H9 (cell line): ENCODE results near the gene CEP44. TPM values are rescaled to one million over a fixed set of nuclear protein-coding genes. Genes with fewer than 3 reads are reported as not detected.

Experiments used
- DNase-seq: peaks from one replicate; pipeline ENCODE4 v3.0.0-alpha.2; 2017
- H2AFZ ChIP-seq: one replicate; pipeline ENCODE4 v1.6.1; 2013; ENCODE audit warnings: mild to moderate bottlenecking, low read length, control low read depth, moderate library complexity
- H2AK5ac ChIP-seq: 2 replicates; pipeline ENCODE4 v1.6.1; 2013; ENCODE audit warnings: low read length, control low read depth, mixed read lengths; ENCODE audit not compliant: insufficient read length
- H2BK120ac ChIP-seq: one replicate; pipeline ENCODE4 v1.6.1; 2013; ENCODE audit warnings: low read depth, mild to moderate bottlenecking, low read length, control low read depth, inconsistent platforms; ENCODE audit not compliant: poor library complexity, severe bottlenecking
- H2BK12ac ChIP-seq: 2 replicates; pipeline ENCODE4 v1.6.1; 2013; ENCODE audit warnings: low read length, control low read depth, mixed read lengths, low read depth; ENCODE audit not compliant: insufficient read length
- H2BK15ac ChIP-seq: 2 replicates; pipeline ENCODE4 v1.6.1; 2013; ENCODE audit warnings: low read depth, low read length, control low read depth
- H2BK20ac ChIP-seq: one replicate; pipeline ENCODE4 v1.6.1; 2013; ENCODE audit warnings: low read depth, mild to moderate bottlenecking, low read length, control low read depth, inconsistent platforms; ENCODE audit not compliant: poor library complexity, severe bottlenecking
- H2BK5ac ChIP-seq: 2 replicates; pipeline ENCODE4 v1.6.1; 2013; ENCODE audit warnings: low read length, control low read depth, mixed read lengths; ENCODE audit not compliant: insufficient read length
- H3K14ac ChIP-seq: 2 replicates; pipeline ENCODE4 v1.6.1; 2013; ENCODE audit warnings: low read length, control low read depth; ENCODE audit not compliant: insufficient read depth
- H3K18ac ChIP-seq: 2 replicates; pipeline ENCODE4 v1.6.1; 2013; ENCODE audit warnings: low read depth, mild to moderate bottlenecking, mixed read lengths, low read length, control low read depth; ENCODE audit not compliant: insufficient read length
- H3K23ac ChIP-seq: 2 replicates; pipeline ENCODE4 v1.6.1; 2013; ENCODE audit warnings: low read length, control low read depth, mixed read lengths, low read depth; ENCODE audit not compliant: insufficient read length
- H3K23me2 ChIP-seq: 2 replicates; pipeline ENCODE4 v1.6.1; 2013; ENCODE audit warnings: low read depth, mild to moderate bottlenecking, mixed read lengths, low read length, control low read depth; ENCODE audit not compliant: insufficient read length, poor library complexity, severe bottlenecking
- H3K27ac ChIP-seq: 2 replicates; pipeline ENCODE4 v1.5.1; 2013; ENCODE audit warnings: low read length, control low read depth, mixed read lengths, low read depth; ENCODE audit not compliant: insufficient read length
- H3K27me3 ChIP-seq: 2 replicates; pipeline ENCODE4 v1.6.1; 2013; ENCODE audit warnings: low read length, control low read depth, inconsistent platforms; ENCODE audit not compliant: insufficient read depth
- H3K4ac ChIP-seq: 2 replicates; pipeline ENCODE4 v1.6.1; 2013; ENCODE audit warnings: low read depth, mild to moderate bottlenecking, control low read depth, inconsistent platforms, low read length, moderate library complexity
- H3K4me1 ChIP-seq: 2 replicates; pipeline ENCODE4 v1.6.1; 2013; ENCODE audit warnings: low read length, control low read depth, inconsistent platforms; ENCODE audit not compliant: insufficient read depth
- H3K4me2 ChIP-seq: 2 replicates; pipeline ENCODE4 v1.6.1; 2013; ENCODE audit warnings: low read length, control low read depth, mixed read lengths; ENCODE audit not compliant: insufficient read length, insufficient read depth
- H3K56ac ChIP-seq: 2 replicates; pipeline ENCODE4 v1.6.1; 2013; ENCODE audit warnings: low read depth, mild to moderate bottlenecking, mixed read lengths, low read length, control low read depth; ENCODE audit not compliant: insufficient read length
- H3K79me1 ChIP-seq: 2 replicates; pipeline ENCODE4 v1.6.1; 2013; ENCODE audit warnings: low read depth, mild to moderate bottlenecking, moderate library complexity, low read length, control low read depth, inconsistent platforms; ENCODE audit not compliant: insufficient read depth, poor library complexity, severe bottlenecking
- H3K79me2 ChIP-seq: 2 replicates; pipeline ENCODE4 v1.6.1; 2013; ENCODE audit warnings: low read length, control low read depth, inconsistent platforms; ENCODE audit not compliant: insufficient read depth
- H3K9ac ChIP-seq: 2 replicates; pipeline ENCODE4 v1.6.1; 2013; ENCODE audit warnings: low read length, control low read depth, mixed read lengths; ENCODE audit not compliant: insufficient read length; ENCODE audit errors: extremely low read depth
- H3K9me3 ChIP-seq: one replicate; pipeline ENCODE4 v1.6.1; 2013; ENCODE audit warnings: low read depth, low read length, inconsistent platforms; ENCODE audit not compliant: control insufficient read depth
- H3T11ph ChIP-seq: one replicate; pipeline ENCODE4 v1.6.1; 2013; ENCODE audit warnings: mild to moderate bottlenecking, low read length, control low read depth, inconsistent platforms
- H4K20me1 ChIP-seq: one replicate; pipeline ENCODE4 v1.6.1; 2013; ENCODE audit not compliant: control insufficient read depth, insufficient read length, insufficient read depth
- H4K5ac ChIP-seq: 2 replicates; pipeline ENCODE4 v1.6.1; 2013; ENCODE audit warnings: low read depth, mild to moderate bottlenecking, mixed read lengths, low read length, control low read depth; ENCODE audit not compliant: insufficient read length
- H4K8ac ChIP-seq: replicated peaks from 2 replicates; pipeline ENCODE4 v1.6.1; 2013; ENCODE audit warnings: low read length, control low read depth, mixed read lengths, low read depth; ENCODE audit not compliant: insufficient read length
- H4K91ac ChIP-seq: 2 replicates; pipeline ENCODE4 v1.6.1; 2013; ENCODE audit warnings: low read depth, mild to moderate bottlenecking, moderate library complexity, mixed read lengths, low read length, control low read depth; ENCODE audit not compliant: insufficient read length
- H3K27ac Mint-ChIP-seq, 3 experiments: 2 replicates in 2 of 3; 3 replicates in 1 of 3; pipeline ENCODE4 v1.8.0; 2020 to 2021; ENCODE audit warnings: mixed read lengths in 3 of 3, mild to moderate bottlenecking in 1 of 3, moderate library complexity in 1 of 3
- H3K27me3 Mint-ChIP-seq: 2 replicates; pipeline ENCODE4 v1.8.0; 2021; ENCODE audit warnings: low read depth, mild to moderate bottlenecking, moderate library complexity, mixed read lengths
- H3K36me3 Mint-ChIP-seq, 3 experiments: 2 replicates in 2 of 3; 3 replicates in 1 of 3; pipeline ENCODE4 v1.8.0; 2020 to 2021; ENCODE audit warnings: low read depth in 3 of 3, mixed read lengths in 3 of 3; ENCODE audit not compliant: insufficient read depth in 1 of 3
- H3K4me1 Mint-ChIP-seq, 2 experiments: 2 replicates each; pipeline ENCODE4 v1.8.0; 2020; ENCODE audit warnings: mixed read lengths in 2 of 2
- H3K4me3 Mint-ChIP-seq, 2 experiments: 2 replicates in 1 of 2; 3 replicates in 1 of 2; pipeline ENCODE4 v1.8.0; 2020 to 2021; ENCODE audit warnings: mild to moderate bottlenecking in 2 of 2, mixed read lengths in 2 of 2, moderate library complexity in 1 of 2
- H3K9me3 Mint-ChIP-seq, 2 experiments: 2 replicates in 1 of 2; 3 replicates in 1 of 2; pipeline ENCODE4 v1.8.0; 2020; ENCODE audit warnings: mild to moderate bottlenecking in 2 of 2, mixed read lengths in 2 of 2, moderate library complexity in 1 of 2
- WGBS: extraction: QIAGEN DNeasy Blood & Tissue Kit; methylation state at CpG from one replicate; pipeline ENCODE4 v1.1.7; 2013; ENCODE audit warnings: missing lambda C conversion rate, low lambda C conversion rate, mixed read lengths; ENCODE audit not compliant: insufficient read length; ENCODE audit errors: extremely low coverage; 5-methylcytosine and 5-hydroxymethylcytosine counted together
- total RNA-seq: library from RNA; stranded (reverse); gene quantifications from 2 replicates; pipeline ENCODE4 v1.2.1, GENCODE V29; 2021
- TF ChIP-seq, protein P1 (sequence below): fragments of 200-600 bp; sonication (generic); conservative IDR thresholded peaks from 3 replicates; pipeline ENCODE4 v1.8.0; 2021; ENCODE audit warnings: antibody characterized with exemption, mild to moderate bottlenecking

Gene CEP44
- total RNA-seq, 1 experiment from 2014 or later = 16.5 TPM

DNA sequence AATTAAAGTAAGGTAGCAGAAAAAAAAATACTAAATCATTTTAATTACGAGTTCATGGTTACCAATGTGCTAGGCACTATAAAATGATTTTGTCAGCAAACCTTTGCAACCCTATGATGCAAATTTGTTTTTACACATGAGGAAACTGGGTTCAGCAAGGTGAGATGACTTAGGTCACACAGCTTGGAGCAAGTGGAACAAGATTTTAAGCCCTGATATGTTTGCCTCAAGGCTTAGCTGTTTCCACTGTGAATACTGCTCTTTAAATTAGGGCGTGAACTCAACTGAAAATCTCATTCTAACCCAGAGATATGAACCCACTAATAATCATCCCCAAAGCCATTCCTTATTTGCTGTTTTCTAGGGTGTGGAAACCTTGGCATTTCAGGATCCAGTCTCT is 86.3 kb downstream of the CEP44 start:
- Histone ChIP-seq H3K56ac (no peak overlapping the region), H3K4ac (no peak overlapping the region), H3K9ac (no peak overlapping the region), H3K79me1 (no peaks in the 10 kb centered on the region), H2BK15ac (no peak overlapping the region), H2BK120ac (no peak overlapping the region), H4K20me1 (no peaks in the 10 kb centered on the region), H2AK5ac (no peak overlapping the region), H4K91ac (no peak overlapping the region), H3K23me2 (no peaks in the 10 kb centered on the region), H3K27me3 (no peaks in the 10 kb centered on the region), H3K23ac (no peak overlapping the region), H3K4me2 (no peak overlapping the region), H3K27ac (no peak overlapping the region), H4K5ac (no peak overlapping the region), H2BK20ac (no peak overlapping the region), H4K8ac (no peak overlapping the region), H3K14ac (no peak overlapping the region), H3K18ac (no peak overlapping the region), H2AFZ (no peak overlapping the region), H3T11ph (no peak overlapping the region), H2BK12ac (no peak overlapping the region), H3K9me3 (no peaks in the 10 kb centered on the region), H2BK5ac (no peak overlapping the region), H3K79me2 (no peaks in the 10 kb centered on the region), H3K4me1 (peaks cover 2% of the 10 kb centered on the region; the same call in 1 of the 2 replicates)
- DNase-seq = no peak
- WGBS = no CpG with 5 or more reads among the region's 2 CpGs
- Mint-ChIP-seq H3K4me3 (no peak overlapping the region), H3K9me3 (peaks cover 14 to 19% of the 10 kb centered on the region in 2 experiments), H3K27me3 (no peaks in the 10 kb centered on the region), H3K36me3 (peaks cover 12 to 27% (median 18%) of the 10 kb centered on the region in 3 experiments; a peak in 6 of 7 replicates), H3K27ac (no peak overlapping the region), H3K4me1 (peaks cover 10 to 21% of the 10 kb centered on the region in 2 experiments; a peak in 3 of 4 replicates)
- TF ChIP-seq, protein P1, sequence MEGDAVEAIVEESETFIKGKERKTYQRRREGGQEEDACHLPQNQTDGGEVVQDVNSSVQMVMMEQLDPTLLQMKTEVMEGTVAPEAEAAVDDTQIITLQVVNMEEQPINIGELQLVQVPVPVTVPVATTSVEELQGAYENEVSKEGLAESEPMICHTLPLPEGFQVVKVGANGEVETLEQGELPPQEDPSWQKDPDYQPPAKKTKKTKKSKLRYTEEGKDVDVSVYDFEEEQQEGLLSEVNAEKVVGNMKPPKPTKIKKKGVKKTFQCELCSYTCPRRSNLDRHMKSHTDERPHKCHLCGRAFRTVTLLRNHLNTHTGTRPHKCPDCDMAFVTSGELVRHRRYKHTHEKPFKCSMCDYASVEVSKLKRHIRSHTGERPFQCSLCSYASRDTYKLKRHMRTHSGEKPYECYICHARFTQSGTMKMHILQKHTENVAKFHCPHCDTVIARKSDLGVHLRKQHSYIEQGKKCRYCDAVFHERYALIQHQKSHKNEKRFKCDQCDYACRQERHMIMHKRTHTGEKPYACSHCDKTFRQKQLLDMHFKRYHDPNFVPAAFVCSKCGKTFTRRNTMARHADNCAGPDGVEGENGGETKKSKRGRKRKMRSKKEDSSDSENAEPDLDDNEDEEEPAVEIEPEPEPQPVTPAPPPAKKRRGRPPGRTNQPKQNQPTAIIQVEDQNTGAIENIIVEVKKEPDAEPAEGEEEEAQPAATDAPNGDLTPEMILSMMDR = no peak
